Right ventricle myocardium superior (tissue), 1 donor: Measurements from ENCODE around the gene GRM8. TPM values are rescaled to one million over a fixed set of nuclear protein-coding genes. Genes with fewer than 3 reads are reported as not detected.
"Not testable (repeated sequence)": the region's sequence is repeated elsewhere in the genome, so short reads cannot be mapped to it uniquely, and the experiment has no call there.

Experiments used
- ATAC-seq: fragments of 200-7000 bp; cut with Tn5 transposase; one replicate; pipeline ENCODE4 v1.9.1; 2020; ENCODE audit warnings: mild to moderate bottlenecking; ENCODE audit not compliant: poor library complexity
- DNase-seq: peaks from one replicate; pipeline ENCODE4 v3.0.0-alpha.2; 2020
- intact Hi-C: fragments of 100-400 bp; cut with DNase I; formaldehyde crosslinking; loops from one replicate; pipeline ENCODE4 v1.11.2; 2022
- total RNA-seq: library from RNA; stranded (reverse); fragmentation: NEBNext Ultra II Directional; extraction: Animal tissue kit (Norgen Biotek cat#: 25700); gene quantifications from one replicate; pipeline ENCODE4 v1.2.1, GENCODE V29; 2021
- donor health status: DM: no; HTN: yes; CAD: no; lungs with severe emphysema.

The GRM8 gene
- total RNA-seq, 1 donor from 2014 or later, result not detected

- no peak for DNase-seq
- intact Hi-C loops, result no loop called here
- ATAC-seq, result no peak
Observed at GRCh38 chr7:126978865-126979264, 273.9 kb downstream of the GRM8 start.

DNA sequence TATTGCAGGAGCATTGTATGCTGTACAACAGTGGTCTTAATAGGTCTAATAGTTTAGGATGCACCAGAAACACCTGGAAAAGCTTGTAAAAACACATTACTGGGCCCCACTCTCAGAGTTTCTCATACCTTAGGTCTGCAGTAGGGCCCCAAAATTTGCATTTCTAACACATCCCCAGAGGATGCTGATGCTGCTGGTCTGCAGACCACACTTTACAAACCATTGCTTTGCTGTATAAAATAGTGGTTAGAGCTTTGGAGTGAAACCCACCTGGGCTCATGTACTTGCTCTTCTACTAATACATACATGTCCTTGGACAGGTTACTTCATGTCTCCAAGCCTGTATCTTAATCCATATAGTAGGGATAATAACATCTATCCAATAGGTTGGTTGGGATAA lies 279.7 kb downstream of the GRM8 start:
- DNase-seq (no peak), ATAC-seq (no peak)
- intact Hi-C loops, result no loop called here

- DNase-seq (no peak), ATAC-seq (no peak)
- intact Hi-C loops, result no loop called here
Observed at GRCh38 chr7:126972571-126972970, 280.2 kb downstream of the GRM8 start.

- DNase-seq, result no peak
- intact Hi-C loops, result no loop called here
- no peak for ATAC-seq
Observed at GRCh38 chr7:126959649-126960048, 293.1 kb downstream of the GRM8 start.

- intact Hi-C loops, result no loop called here
- ATAC-seq (no peak), DNase-seq (peak; percentile 35)
Observed at GRCh38 chr7:126958367-126958766, 294.4 kb downstream of the GRM8 start.

DNA sequence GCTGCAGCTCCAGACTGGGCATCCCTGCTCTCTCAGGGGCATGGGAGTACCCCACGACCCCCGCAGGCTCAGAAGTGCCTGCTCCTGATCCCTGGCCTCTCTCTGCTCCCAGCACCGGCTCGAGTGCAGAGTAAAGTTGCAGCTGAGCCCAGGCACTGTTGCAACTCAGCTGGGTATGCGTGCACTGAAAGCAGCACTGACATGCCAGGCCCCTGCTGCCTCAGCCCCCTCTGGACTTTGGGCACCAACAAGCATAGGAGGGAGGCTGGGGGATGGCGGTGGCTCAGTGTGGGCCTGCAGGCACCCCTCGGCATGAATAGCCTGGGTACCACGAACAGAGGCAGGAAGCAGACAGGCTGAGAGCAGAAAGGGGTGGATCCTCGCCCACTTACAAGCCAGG lies 295.3 kb downstream of the GRM8 start:
- DNase-seq (no peak), ATAC-seq (no peak)
- intact Hi-C loops, result no loop called here

- intact Hi-C loops, result no loop called here
- DNase-seq, result no peak
- ATAC-seq, result no peak
Observed at GRCh38 chr7:126953461-126953860, 299.3 kb downstream of the GRM8 start.

- ATAC-seq (no peak), DNase-seq (no peak)
- intact Hi-C loops, result no loop called here
Observed at GRCh38 chr7:126948664-126949063, 304.1 kb downstream of the GRM8 start.

DNA sequence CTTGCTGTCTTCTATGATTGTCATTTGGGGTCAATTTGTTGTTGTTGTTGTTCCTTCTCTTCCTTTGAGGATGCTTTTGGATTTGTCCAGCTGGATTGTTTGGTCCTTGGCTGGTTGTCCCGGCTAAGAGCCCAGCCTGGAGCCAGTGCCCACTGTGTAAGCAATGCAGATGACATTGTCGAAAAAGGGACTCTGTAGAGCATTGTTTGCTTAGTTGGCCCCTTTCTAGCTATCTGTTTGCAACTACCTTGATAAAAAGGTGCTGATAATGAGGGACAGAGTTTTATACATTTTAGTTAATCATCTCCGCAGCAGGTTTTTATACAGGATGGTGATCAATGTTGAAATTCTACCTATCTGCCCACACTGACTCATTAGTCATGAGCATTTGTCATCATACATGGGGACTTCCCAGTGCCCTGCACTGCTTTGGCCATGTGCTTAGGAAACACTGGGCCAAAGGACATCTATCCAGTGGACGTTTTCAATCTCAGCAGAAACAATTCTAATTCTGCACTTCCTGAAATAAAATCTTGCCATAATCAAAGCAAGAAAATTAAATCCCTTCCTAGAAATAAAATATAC lies 311.9 kb downstream of the GRM8 start:
- intact Hi-C loops, result no loop called here
- ATAC-seq, result no peak
- DNase-seq, result no peak

DNA sequence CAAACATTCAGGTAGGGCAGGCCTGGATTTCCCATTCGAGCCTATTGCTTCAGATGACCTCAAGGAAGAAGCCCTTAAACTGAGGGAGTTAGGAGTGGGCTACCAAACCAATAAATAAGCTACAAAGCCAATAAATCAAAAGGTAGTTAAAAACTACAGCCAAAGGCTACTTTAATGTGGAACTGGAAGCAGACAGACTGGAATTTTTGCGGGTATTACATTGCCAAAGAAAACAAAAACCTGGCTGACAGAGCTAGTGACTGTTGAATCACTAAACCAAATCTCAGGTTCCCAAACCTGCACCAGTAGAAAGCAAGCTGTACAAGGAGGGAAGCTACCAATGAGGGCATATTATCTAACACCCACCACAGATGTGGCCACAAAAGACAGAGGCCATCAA lies 315.6 kb downstream of the GRM8 start:
- ATAC-seq (no peak), DNase-seq (no peak)
- intact Hi-C loops, result no loop called here

DNA sequence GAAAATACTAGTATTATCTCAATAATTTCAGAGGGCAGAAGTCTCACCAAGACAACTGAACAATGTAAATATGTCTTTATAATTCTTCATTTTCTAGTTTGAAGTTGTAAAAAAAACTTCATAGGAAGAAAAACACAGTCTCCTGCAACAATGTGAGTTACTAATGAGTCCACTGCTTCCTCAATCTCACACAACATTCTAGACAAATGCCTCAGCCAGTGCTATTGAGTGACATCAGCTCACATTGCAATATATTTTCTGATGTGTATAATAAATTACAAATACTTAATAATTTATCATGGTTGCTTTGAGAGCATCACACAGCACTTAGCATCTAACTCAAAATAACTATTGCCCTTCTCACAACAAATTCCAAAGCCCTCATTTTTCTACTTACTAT lies 321.2 kb downstream of the GRM8 start:
- DNase-seq (no peak), ATAC-seq (no peak)
- intact Hi-C loops, result no loop called here

DNA sequence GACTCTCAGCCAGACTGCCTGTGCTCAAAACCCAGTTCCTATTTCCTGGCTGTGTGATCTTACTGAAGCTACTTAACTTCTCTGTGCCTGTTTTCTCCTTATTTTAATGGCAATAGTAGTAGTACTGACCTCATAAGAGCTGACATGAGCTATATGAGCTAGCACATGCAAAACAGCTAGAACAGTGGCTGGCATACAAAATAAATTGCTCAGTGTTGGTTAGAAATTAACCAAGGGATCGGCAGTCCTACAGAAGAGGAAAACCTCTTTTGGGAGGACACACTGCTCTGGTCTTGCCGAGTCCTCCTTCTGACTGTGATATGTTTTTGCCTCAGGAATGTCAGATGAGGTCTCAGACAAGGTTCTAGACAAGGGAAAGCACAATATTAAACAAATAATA lies 322.6 kb downstream of the GRM8 start:
- DNase-seq, result no peak
- intact Hi-C loops, result no loop called here
- no peak for ATAC-seq

DNA sequence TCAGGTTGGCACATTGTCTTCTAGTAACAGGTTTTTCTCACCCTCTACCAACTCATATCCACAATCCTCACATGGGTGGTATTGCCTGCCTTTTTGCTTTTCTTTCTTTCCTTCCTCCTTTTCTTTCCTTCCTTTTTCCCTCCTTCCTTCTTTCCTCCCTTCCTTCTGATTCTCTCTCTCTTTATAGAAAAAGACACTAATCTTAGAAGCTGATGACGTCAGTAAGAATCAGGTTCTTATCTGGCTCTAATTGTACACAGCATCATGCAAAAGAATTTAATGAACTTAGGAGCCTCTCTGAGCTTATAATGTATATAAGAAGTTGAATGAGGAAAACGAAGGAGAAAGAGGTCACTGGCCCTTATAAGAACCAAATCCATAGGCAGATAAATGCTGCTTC lies 328.3 kb downstream of the GRM8 start:
- ATAC-seq, result no peak
- DNase-seq, result no peak
- intact Hi-C loops, result no loop called here

- DNase-seq, ATAC-seq, intact Hi-C loops: not testable (repeated sequence)
Observed at GRCh38 chr7:126911627-126912026, 341.1 kb downstream of the GRM8 start.

DNA sequence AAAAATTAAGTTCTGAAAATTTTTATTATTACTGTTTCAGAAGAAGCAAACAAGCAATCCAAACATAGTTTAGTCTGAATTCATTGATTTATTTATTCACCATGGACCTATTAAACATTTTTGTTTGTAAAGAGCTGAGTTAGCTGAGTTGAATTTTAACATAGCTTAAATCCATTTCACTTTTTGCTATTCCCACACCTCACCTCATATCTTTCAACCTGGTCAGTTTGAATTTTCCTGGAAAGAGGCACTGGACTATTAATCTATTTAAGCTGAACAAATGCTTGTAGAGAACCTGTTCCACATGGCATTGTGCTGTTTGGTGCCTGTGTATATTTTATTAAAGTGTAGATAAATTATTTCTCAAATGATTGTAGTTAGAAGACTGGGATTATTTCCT lies 344.2 kb downstream of the GRM8 start:
- DNase-seq, ATAC-seq, intact Hi-C loops: not testable (repeated sequence)

DNA sequence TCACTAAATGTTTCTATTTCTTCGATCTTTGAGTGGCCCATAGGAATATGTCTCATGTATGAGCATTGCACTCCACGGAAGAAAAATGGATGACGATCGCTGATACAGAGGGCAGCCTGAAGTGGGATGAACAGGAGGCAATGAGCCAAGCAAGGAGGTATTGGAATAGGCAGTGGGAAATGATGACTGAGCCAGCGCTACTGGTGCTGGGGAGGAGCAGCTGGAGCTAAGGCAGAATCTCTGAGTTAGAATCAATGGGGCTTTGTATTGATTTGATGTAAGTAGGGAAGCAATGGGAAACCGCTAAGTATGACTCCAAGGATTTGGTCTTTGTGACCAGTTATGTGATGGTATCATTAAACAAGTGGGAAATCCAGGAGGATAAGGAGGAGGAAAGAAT lies 345.1 kb downstream of the GRM8 start:
- DNase-seq, ATAC-seq, intact Hi-C loops: not testable (repeated sequence)

DNA sequence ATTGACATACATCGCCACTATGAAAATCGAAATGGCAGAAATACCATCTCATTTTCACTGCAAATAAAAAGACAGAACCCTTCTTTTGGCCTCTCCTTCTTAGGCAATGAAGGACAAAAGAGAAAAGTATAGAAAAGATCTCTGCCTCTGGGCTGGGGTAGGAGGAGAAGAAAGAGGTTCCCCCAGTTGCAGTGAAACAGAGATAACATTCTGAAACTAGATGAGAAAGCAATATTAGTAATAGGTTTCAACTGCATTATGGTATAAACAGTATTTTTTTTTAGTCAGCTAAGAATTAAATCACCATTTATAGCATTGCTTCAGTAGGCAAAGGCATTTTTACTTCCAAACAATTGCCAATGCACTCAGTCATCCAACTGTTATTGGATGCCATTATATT lies 347.5 kb downstream of the GRM8 start:
- DNase-seq, intact Hi-C loops, ATAC-seq: not testable (repeated sequence)

DNA sequence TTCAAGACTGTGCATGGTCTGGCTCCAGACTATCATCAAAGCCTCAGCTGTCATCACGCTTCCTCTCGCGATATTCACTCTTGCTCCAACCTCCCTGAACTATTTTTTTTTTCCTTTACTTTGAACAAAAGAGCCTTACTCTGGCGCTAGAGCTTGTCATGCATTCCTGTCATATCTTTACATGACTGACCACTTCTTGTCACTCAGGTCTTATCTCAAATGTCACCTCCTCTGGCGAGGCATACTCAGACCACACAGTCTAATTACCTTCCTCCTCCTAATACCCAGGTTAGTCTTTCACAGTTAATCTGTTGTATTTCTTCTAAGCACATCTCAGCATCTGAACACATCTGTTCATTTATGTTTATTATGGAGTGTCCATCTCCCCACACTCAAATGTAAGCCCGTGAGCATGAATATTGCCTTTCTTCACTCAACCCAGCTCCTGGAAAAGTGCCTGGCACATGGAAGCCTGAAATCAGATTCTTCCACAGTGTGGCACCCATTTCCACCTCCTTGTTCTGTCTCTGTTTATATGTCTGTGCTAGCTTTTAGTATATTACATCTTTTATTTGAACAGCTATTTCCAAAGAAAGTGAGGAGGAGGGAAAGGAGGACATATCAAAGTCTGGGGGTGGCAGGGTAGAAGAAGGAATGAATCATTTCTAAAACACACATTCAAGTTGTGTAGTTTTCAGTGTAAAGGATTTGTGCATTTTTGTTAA lies 351.5 kb downstream of the GRM8 start:
- intact Hi-C loops, DNase-seq, ATAC-seq: not testable (repeated sequence)

GRCh38 chr7:126887980-126888379 lies 364.8 kb downstream of the GRM8 start:
- not testable (repeated sequence) for ATAC-seq, DNase-seq

GRCh38 chr7:126887560-126887959 lies 365.2 kb downstream of the GRM8 start:
- intact Hi-C loops, DNase-seq, ATAC-seq: not testable (repeated sequence)

More at GRCh38 chr7:126887980-126888379, 364.8 kb downstream of the GRM8 start:
- intact Hi-C loops, result not testable (repeated sequence)
